Astrocyte of the spinal cord (primary cell): Measurements from ENCODE around the gene MYO1A.

ENCODE experiments used
- DNase-seq: peaks from one replicate; pipeline ENCODE4 v3.0.0; 2011; ENCODE audit warnings: low read depth, low spot score
- H3K4me3 ChIP-seq: 2 replicates; pipeline ENCODE4 v1.5.1; 2011; ENCODE audit warnings: low read depth, mild to moderate bottlenecking, low read length, moderate library complexity
- CTCF ChIP-seq: IDR thresholded peaks from 2 replicates; pipeline ENCODE4 v1.5.1; 2012; ENCODE audit warnings: low read depth, mild to moderate bottlenecking, low read length, inconsistent platforms
- in situ Hi-C: cut with HindIII; loops from 2 replicates; pipeline ENCODE4 v1.10.0; 2017; ENCODE audit warnings: low sequenced_read_pairs

The MYO1A gene

GRCh38 chr12:56980941-56981530 is 68.9 kb downstream of the MYO1A start:
- no peak for DNase-seq
- in situ Hi-C loops: no loop called here
- no peak overlapping the region for H3K4me3 ChIP-seq
- no peak for TF ChIP-seq CTCF

GRCh38 chr12:56980268-56980667 is 69.7 kb downstream of the MYO1A start:
- TF ChIP-seq CTCF: no peak
- in situ Hi-C loops: no loop called here
- no peak for DNase-seq
- no peak overlapping the region for H3K4me3 ChIP-seq

DNA sequence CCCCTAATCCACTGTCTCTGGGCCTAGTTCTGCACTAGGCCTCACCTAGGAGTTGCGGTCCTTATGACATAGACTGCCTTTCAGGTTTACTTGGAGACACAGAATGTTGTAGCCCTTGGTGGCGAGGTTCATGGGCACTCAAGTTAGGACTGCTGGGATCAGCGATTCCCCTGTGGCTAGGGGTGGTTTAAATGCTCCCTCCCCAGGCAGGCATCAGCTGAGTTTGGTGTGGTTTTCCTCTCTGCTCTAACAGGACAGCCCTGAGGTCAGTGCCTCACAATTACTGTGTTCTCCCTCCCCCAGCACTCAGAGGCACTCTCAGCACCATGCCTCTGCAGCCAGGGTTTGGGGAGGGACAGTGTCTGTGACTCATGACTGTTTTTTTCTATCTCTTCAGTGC is 70.3 kb downstream of the MYO1A start:
- DNase-seq: no peak
- no peak for TF ChIP-seq CTCF
- no peak overlapping the region for H3K4me3 ChIP-seq
- in situ Hi-C loops: no loop called here
